GM06990 (cell line): ENCODE measurements around the gene NOC2L.
"Not testable (repeated sequence)": the region's sequence is repeated elsewhere in the genome, so short reads cannot be mapped to it uniquely, and the experiment has no call there.

Experiments
- DNase-seq: peaks from one replicate; pipeline ENCODE4 v3.0.0-alpha.2; 2011; ENCODE audit not compliant: insufficient read length; ENCODE audit errors: extremely low read depth
- H3K27me3 ChIP-seq: replicated peaks from 2 replicates; pipeline ENCODE4 v1.6.0; 2011; ENCODE audit warnings: low read length; ENCODE audit not compliant: control insufficient read depth, insufficient read depth
- H3K36me3 ChIP-seq: 2 replicates; pipeline ENCODE4 v1.5.1; 2011; ENCODE audit warnings: low read length; ENCODE audit not compliant: control insufficient read depth, insufficient read depth
- H3K4me3 ChIP-seq: replicated peaks from 2 replicates; pipeline ENCODE4 v1.5.1; 2011; ENCODE audit warnings: low read depth, mild to moderate bottlenecking, control low read depth, low read length
- CTCF ChIP-seq: IDR thresholded peaks from 2 replicates; pipeline ENCODE4 v1.5.1; 2011; ENCODE audit warnings: low read length, control low read depth, mild to moderate bottlenecking, inconsistent platforms; ENCODE audit not compliant: insufficient read depth, poor library complexity, severe bottlenecking

NOC2L gene

GRCh38 chr1:993379-993995 is 34.4 kb upstream of the NOC2L start:
- Histone ChIP-seq H3K4me3 (no peak overlapping the region), H3K36me3 (no peaks in the 10 kb centered on the region), H3K27me3 (no peaks in the 10 kb centered on the region; the same call in 1 of the 2 replicates)
- no peak for DNase-seq
- TF ChIP-seq CTCF = no peak

- TF ChIP-seq CTCF = no peak
- no peak for DNase-seq
- Histone ChIP-seq H3K36me3 (no peaks in the 10 kb centered on the region), H3K4me3 (no peak overlapping the region), H3K27me3 (no peaks in the 10 kb centered on the region; the same call in 1 of the 2 replicates)
Observed at GRCh38 chr1:992362-992761, 33.3 kb upstream of the NOC2L start.

DNA sequence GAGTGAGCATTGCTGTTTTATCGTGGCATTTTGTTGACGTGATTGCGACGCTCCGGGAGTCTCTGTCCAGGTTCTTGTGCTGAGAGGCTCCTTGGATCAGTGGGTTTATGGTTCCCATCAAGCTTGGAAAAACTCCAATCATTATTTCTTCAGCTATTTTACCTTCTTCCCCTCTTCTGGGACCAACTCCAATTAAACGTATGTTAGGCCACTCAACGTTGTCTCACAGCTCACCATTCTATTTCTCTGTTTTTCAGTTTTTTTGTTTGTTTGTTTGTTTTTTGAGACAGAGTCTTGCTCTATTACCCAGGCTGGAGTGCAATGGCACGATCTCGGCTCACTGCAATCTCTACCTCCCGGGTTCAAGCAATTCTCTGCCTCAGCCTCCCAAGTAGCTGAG is 32.8 kb upstream of the NOC2L start:
- DNase-seq = no peak
- Histone ChIP-seq H3K36me3 (no peaks in the 10 kb centered on the region), H3K4me3 (no peak overlapping the region), H3K27me3 (no peaks in the 10 kb centered on the region; the same call in 1 of the 2 replicates)
- no peak for TF ChIP-seq CTCF

GRCh38 chr1:991275-991674 is 32.2 kb upstream of the NOC2L start:
- not testable (repeated sequence) for H3K27me3 ChIP-seq, H3K36me3 ChIP-seq, H3K4me3 ChIP-seq, DNase-seq

GRCh38 chr1:988061-988460 is 29.0 kb upstream of the NOC2L start:
- not testable (repeated sequence) for H3K36me3 ChIP-seq, H3K4me3 ChIP-seq, H3K27me3 ChIP-seq, DNase-seq

DNA sequence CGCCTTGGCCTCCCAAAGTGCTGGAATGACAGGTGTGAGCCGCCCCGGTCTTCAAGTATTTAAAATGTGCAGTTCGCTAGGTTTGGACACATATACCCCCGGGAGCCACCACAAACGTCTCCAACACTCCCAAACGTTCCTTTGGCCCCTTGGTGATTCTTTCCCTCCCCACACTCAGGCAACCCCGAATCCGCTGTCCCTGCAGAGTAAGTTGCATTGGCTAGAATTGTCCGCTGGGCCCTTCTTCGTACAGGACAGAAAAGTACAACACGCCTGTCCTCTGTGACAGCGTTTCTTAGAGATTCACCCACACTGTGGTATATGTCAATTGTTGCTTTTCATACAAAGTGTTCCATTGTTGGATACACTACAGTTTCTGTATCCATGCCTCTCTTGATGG is 26.1 kb upstream of the NOC2L start:
- Histone ChIP-seq H3K36me3 (no peaks in the 10 kb centered on the region), H3K4me3 (no peak overlapping the region), H3K27me3 (no peaks in the 10 kb centered on the region; the same call in 1 of the 2 replicates)
- no peak for TF ChIP-seq CTCF
- DNase-seq = no peak

DNA sequence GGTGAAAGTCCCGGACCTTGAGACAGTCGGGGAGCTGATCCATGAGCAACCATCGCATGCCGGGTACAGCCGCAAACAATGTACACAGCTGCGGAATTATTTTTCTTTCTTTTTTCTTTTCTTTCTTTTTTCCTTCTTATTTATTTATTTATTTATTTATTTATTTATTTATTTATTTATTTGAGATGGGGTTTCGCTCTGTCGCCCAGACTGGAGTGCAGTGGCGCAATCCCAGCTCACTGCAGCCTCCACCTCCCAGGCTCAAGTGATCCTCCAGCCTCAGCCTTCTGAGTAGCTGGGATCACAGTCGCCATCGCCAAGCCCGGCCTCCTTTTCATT is 25.4 kb upstream of the NOC2L start:
- TF ChIP-seq CTCF = no peak
- DNase-seq = no peak
- no peaks in the 10 kb centered on the region; the same call in 1 of the 2 replicates for H3K27me3 ChIP-seq
- H3K4me3 ChIP-seq = no peak overlapping the region
- no peaks in the 10 kb centered on the region for H3K36me3 ChIP-seq
